Measurements from ENCODE around the gene ELL2. TPM values are rescaled to one million over a fixed set of nuclear protein-coding genes. Genes with fewer than 3 reads are reported as not detected.
A peak's percentile ranks its signal among the peaks of the same experiment; 100 is the strongest.
"Not testable (repeated sequence)": the region's sequence is repeated elsewhere in the genome, so short reads cannot be mapped to it uniquely, and the experiment has no call there.

ELL2 gene
- total RNA-seq, 3 donors from 2014 or later (not counting 1 experiment from before 2014, with no cell fraction given): 52.8 to 78.2 (median 69.4) TPM

GRCh38 chr5:95927927-95928723 is 33.5 kb downstream of the ELL2 start:
- WGBS (ENCODE audit: insufficient coverage): 62% methylated on average over 6 of the region's 6 CpGs
- Mint-ChIP-seq H3K27me3 (ENCODE audit: low read depth in 2 of 2) (no peaks in the 10 kb centered on the region), H3K27ac (peak overlapping the region in 1 of 2 donors; percentile 30), H3K4me1 (peaks cover 6 to 15% of the 10 kb centered on the region in 2 donors), H3K9me3 (no peaks in the 10 kb centered on the region), H3K4me3 (no peak overlapping the region), H3K36me3 (no peaks in the 10 kb centered on the region)
- intact Hi-C loops (cut with micrococcal nuclease): no loop called here
- Histone ChIP-seq H3K27ac (ENCODE audit: low read length) (no peak overlapping the region), H3K4me1 (ENCODE audit: control insufficient read depth, insufficient read depth, low read length) (peaks cover 16% of the 10 kb centered on the region), H3K9me3 (ENCODE audit: control insufficient read depth, insufficient read depth, low read length) (no peaks in the 10 kb centered on the region), H3K36me3 (ENCODE audit: control insufficient read depth, insufficient read depth, low read length) (no peaks in the 10 kb centered on the region), H3K4me3 (ENCODE audit: low read length) (no peak overlapping the region), H3K27me3 (ENCODE audit: control insufficient read depth, insufficient read depth, low read length) (no peaks in the 10 kb centered on the region)
- no peak for TF ChIP-seq CTCF (IDR thresholded peaks at IDR 0.05)
- ATAC-seq (peak; percentile 7 to 44 (median 34)), DNase-seq (peak in 1 of 2 donors; percentile 22)

GRCh38 chr5:95927300-95927699 is 34.4 kb downstream of the ELL2 start:
- H3K9me3 Mint-ChIP-seq; H3K4me3 ChIP-seq (ENCODE audit: low read length); DNase-seq; H3K27me3 Mint-ChIP-seq (ENCODE audit: low read depth in 2 of 2); H3K9me3 ChIP-seq (ENCODE audit: control insufficient read depth, insufficient read depth, low read length); H3K27me3 ChIP-seq (ENCODE audit: control insufficient read depth, insufficient read depth, low read length); H3K27ac ChIP-seq (ENCODE audit: low read length); H3K27ac Mint-ChIP-seq; H3K36me3 ChIP-seq (ENCODE audit: control insufficient read depth, insufficient read depth, low read length); H3K36me3 Mint-ChIP-seq; H3K4me3 Mint-ChIP-seq; ATAC-seq; intact Hi-C loops (cut with micrococcal nuclease): not testable (repeated sequence)
- 96% methylated on average over 5 of the region's 13 CpGs for WGBS (ENCODE audit: insufficient coverage)
- peaks cover 16% of the 10 kb centered on the region for H3K4me1 ChIP-seq (ENCODE audit: control insufficient read depth, insufficient read depth, low read length)
- H3K4me1 Mint-ChIP-seq: peaks cover 6 to 15% of the 10 kb centered on the region in 2 donors

- Histone ChIP-seq H3K9me3 (ENCODE audit: control insufficient read depth, insufficient read depth, low read length) (no peaks in the 10 kb centered on the region), H3K4me1 (ENCODE audit: control insufficient read depth, insufficient read depth, low read length) (peaks cover 16% of the 10 kb centered on the region), H3K27ac (ENCODE audit: low read length) (no peak overlapping the region), H3K36me3 (ENCODE audit: control insufficient read depth, insufficient read depth, low read length) (no peaks in the 10 kb centered on the region), H3K27me3 (ENCODE audit: control insufficient read depth, insufficient read depth, low read length) (no peaks in the 10 kb centered on the region), H3K4me3 (ENCODE audit: low read length) (no peak overlapping the region)
- Mint-ChIP-seq H3K36me3 (no peaks in the 10 kb centered on the region), H3K27ac (no peak overlapping the region), H3K27me3 (ENCODE audit: low read depth in 2 of 2) (no peaks in the 10 kb centered on the region), H3K9me3 (no peaks in the 10 kb centered on the region), H3K4me3 (no peak overlapping the region), H3K4me1 (peaks cover 6 to 15% of the 10 kb centered on the region in 2 donors)
- intact Hi-C loops (cut with micrococcal nuclease): no loop called here
- no peak for ATAC-seq
- no peak for TF ChIP-seq CTCF (IDR thresholded peaks at IDR 0.05)
- DNase-seq: no peak
These were observed 35.7 kb downstream of the ELL2 start for GRCh38 chr5:95925939-95926338.

- 100% methylated on average over 1 of the region's 2 CpGs for WGBS (ENCODE audit: insufficient coverage)
- DNase-seq: no peak
- H3K27ac Mint-ChIP-seq: no peak overlapping the region
- Histone ChIP-seq H3K4me1 (ENCODE audit: control insufficient read depth, insufficient read depth, low read length) (peaks cover 16% of the 10 kb centered on the region), H3K36me3 (ENCODE audit: control insufficient read depth, insufficient read depth, low read length) (no peaks in the 10 kb centered on the region), H3K9me3 (ENCODE audit: control insufficient read depth, insufficient read depth, low read length) (no peaks in the 10 kb centered on the region), H3K27me3 (ENCODE audit: control insufficient read depth, insufficient read depth, low read length) (no peaks in the 10 kb centered on the region), H3K27ac (ENCODE audit: low read length) (no peak overlapping the region), H3K4me3 (ENCODE audit: low read length) (no peak overlapping the region)
- no peaks in the 10 kb centered on the region for H3K9me3 Mint-ChIP-seq
- H3K27me3 Mint-ChIP-seq (ENCODE audit: low read depth in 2 of 2): no peaks in the 10 kb centered on the region
- no peak for ATAC-seq
- no peak for TF ChIP-seq CTCF (IDR thresholded peaks at IDR 0.05)
- intact Hi-C loops (cut with micrococcal nuclease): no loop called here
- H3K4me1 Mint-ChIP-seq: peaks cover 6 to 15% of the 10 kb centered on the region in 2 donors
- H3K4me3 Mint-ChIP-seq: no peak overlapping the region
- no peaks in the 10 kb centered on the region for H3K36me3 Mint-ChIP-seq
These were observed 36.3 kb downstream of the ELL2 start for GRCh38 chr5:95925378-95925744.

All from natural killer cell (primary cell).